T-helper 1 cell treated with Interleukin-12 subunit alpha and Interleukin-12 subunit beta and Interleukin-4 antibody, amounts not matched to agents 30 ng/mL and 1 ng/mL, for 36 hours (primary cell): ENCODE measurements around the gene ISX. TPM values are rescaled to one million over a fixed set of nuclear protein-coding genes. Genes with fewer than 3 reads are reported as not detected.

Source experiments
- intact Hi-C: fragments of 100-400 bp; cut with micrococcal nuclease; formaldehyde crosslinking; loops from one replicate; pipeline ENCODE4 v1.15.1; 2024
- total RNA-seq: library from RNA; stranded (reverse); gene quantifications from 2 replicates; pipeline ENCODE4 v1.2.3, GENCODE V29; 2022

Gene ISX
- total RNA-seq, 1 donor from 2014 or later, result not detected

DNA sequence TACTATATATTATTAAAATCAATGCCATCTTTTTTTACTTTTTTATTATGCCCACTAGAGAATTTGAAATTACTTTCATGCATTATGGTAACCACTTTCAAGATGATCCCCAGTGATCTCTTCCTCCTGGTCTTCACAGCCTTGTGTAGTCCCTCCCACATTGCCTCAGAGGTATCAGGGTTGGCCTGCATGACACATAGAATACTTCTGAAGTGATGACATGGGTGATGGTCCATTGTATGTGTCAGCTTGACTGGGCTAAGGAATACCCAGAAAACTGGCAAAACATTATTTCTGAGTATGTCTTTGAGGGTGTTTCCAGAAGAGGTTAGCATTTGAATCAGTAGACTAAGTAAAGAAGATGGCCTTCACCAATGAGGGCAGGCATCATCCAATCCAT lies 14.2 kb upstream of the ISX start:
- intact Hi-C loops, result no loop called here

GRCh38 chr22:35053060-35053835 lies 12.7 kb upstream of the ISX start:
- intact Hi-C loops, result no loop called here

DNA sequence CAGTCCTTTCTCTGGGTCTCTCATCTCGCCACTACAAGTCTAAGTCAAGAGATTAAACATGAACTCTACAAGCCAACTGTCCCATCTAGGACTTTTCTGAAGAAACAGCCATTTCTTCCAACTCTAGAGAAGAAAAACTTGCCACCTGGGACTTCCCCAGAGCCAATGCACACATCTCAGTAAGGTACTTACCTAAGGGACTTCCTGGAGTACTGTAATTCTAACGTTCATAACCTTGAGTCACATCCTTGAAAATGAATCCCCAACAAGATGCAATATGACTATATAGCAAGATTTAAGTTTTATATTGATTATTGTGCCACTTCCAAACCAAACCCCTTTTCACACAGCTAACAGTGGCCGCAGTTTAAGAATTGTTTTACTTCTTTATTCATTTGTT lies 11.9 kb upstream of the ISX start:
- intact Hi-C loops, result no loop called here

DNA sequence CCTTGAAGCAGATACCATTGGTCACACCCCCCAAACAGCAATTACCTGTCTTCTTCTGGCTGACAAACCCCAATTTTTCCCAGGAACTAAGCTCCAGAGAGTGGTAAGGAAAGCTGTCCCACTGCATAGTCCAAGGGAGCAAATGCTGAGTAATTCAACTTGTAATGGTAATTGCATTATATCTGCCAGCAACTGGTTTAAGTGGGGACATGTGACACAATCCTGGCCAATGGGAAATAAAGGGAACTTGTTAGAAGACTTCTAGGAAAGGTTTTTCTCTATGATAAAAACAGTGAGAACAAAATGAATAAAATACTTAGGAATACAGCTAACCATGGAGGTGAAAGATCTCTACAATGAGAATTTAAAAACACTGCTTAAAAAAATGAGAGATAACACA lies 9.5 kb upstream of the ISX start:
- intact Hi-C loops, result no loop called here

DNA sequence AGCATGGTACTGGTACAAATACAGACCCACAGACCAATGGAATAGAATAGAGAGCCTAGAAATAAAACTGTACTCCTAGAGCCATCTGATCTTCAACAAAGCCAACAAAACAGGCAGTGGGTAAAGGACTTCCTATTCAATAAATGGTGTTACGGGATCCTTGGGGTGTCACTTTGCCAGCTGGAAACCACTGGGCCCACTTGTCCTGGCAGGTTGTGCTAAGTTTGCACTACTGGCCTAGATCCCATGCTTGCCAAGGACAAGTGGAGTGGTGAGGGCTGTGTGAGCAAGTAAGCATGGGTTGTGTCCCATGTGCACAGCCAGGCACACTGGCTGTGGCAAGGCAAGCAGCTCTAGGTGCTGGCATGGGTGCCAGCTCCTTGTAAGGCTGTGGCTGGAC lies 8.8 kb upstream of the ISX start:
- intact Hi-C loops, result no loop called here

GRCh38 chr22:35059632-35060031 lies 6.3 kb upstream of the ISX start:
- intact Hi-C loops, result no loop called here

DNA sequence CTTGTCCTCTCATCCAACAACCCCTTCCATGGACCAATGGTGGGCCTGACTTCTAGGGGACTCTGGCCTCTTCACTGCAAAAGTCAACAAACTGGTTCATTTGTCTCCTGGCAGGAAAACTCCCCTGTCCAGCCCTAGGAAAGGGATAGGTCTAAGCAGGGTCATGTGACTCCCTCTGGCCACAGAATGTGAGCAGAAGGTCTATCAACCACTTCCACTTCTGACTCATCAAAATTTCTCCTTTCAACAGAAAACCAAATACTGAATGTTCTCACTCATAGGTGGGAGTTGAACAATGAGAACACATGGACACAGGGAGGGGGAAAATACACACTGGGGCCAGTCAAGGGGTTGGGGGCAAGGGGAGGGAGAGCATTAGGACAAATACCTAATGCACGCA lies 1.3 kb upstream of the ISX start:
- intact Hi-C loops, result no loop called here

DNA sequence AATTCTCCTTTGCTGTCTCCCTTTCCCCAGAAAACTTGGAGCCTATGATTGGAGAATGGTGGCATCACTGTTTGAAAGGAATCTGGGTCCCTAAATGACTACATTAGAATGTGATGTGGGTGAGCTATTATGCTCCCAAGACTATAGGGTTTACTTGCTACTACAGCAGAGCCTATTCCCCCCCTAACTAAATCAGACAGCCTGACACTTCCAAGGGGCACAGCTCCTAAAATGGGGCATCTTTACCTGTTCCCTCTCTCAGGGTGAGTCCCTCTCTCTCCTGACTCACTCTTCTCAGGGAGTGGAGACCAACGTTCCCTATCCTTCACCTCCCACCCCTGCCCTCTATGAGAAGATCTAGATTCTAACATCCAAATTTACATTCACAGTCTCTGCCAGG lies 775 bp upstream of the ISX start:
- intact Hi-C loops, result no loop called here

DNA sequence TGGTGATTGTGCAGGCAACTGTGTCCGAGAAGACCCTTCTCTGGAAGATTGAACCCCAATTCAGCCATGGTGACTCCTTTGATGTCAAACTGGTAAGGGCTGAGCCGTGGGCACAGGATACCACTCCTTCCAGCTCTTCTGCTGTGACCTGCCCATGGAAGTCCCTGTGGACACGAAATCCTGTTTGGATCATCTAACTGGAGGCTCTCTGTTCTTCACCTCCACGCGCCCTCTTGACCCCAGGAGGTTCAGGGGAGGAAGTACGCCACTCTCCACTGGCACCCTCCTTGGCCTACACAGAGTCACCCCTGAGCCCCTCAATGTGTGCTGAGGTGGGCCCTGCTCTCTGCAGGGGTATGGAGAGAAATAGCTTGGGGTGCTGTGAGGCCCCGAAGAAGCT lies 810 bp downstream of the ISX start:
- intact Hi-C loops, result no loop called here

GRCh38 chr22:35069541-35069940 lies 3.6 kb downstream of the ISX start:
- intact Hi-C loops, result no loop called here

DNA sequence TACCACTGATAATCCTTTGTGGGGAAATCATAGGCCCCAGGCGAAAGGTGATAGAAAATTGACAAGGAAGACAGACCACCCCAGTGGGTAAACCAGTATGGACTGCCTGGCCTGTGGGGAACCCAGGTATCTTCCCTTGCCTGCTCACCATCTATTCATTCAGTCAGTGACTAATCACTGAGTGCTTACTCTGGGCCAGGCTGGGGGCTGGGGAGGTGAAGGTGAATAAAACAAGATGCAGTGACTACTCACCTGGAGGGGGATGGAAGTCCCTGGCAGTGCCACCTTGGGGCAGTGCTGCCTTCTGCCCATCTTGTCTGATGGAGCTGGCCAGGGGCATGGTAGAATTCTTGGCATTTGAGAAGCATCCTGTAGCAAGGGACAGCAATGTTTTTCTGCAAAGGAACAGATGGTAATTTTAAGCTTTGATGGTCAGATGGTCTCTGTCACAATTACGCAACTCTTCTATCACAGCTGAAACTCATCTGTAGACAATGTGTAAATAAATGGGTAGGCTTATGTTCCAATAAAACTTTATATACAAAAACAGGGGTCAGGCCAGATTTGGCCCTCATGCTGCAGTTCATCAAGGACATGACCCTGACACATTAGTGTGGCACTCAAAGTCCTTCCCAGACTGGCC lies 4.6 kb downstream of the ISX start:
- intact Hi-C loops, result no loop called here

GRCh38 chr22:35071784-35072183 lies 5.8 kb downstream of the ISX start:
- intact Hi-C loops, result no loop called here

GRCh38 chr22:35072925-35073324 lies 7.0 kb downstream of the ISX start:
- intact Hi-C loops, result no loop called here

DNA sequence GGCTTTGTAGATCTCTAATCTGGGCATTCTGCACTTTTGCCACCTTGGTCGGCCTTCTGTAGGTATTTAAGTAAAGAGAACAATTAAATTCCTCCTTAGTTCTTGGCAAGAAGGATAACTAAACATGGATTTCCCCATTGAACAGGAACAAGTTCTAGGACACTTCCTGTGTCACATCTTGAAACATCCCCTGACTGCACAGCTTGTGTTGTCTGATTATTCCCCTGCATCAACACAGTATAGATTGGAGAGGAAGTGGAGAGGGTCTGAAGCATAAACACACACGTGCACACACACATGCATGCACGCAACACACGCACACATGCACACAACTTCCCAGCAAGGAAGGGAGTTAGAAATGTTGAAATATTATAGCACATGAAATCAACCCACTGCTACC lies 8.6 kb downstream of the ISX start:
- intact Hi-C loops, result no loop called here

- intact Hi-C loops, result no loop called here
Measured at GRCh38 chr22:35076630-35077029, 10.7 kb downstream of the ISX start.

DNA sequence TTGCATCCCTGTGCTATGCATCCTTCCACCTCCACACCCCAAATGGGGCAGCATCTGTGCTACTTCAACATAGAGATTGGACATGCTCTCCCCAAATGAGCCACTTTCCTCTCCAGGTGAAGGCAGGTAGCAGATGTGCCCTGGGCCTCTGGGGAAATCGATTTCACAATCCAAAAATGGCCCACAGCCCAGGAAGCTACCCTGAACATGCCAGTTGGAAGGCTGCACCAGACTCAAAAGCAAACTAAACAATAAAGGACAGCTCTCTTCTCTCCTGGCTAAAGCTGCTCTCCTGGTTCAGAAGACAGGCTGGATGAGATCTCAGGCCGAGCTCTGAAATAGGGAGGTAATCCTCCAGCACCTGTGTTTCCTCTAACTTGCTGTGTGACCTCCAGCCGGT lies 19.7 kb downstream of the ISX start:
- intact Hi-C loops, result no loop called here

DNA sequence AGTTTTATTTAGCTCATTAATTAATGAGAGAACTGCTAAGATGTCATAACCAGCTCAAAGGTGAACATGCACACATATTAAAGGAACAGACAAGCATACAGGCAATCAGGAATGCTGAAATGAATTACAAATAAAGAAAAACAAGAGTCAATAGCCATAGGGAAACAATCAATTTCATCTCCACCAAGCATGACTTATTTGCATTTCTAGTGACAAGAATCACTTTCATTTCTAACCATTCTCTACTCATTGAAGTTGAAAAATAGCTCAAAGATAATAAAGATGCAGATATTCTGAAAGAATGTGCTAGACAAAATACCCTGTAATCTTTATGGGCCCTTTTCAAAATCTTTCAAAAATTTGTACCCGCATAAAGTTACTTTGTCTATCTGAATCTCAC lies 23.2 kb downstream of the ISX start:
- intact Hi-C loops, result no loop called here

GRCh38 chr22:35092406-35092805 lies 26.4 kb downstream of the ISX start:
- intact Hi-C loops, result no loop called here

DNA sequence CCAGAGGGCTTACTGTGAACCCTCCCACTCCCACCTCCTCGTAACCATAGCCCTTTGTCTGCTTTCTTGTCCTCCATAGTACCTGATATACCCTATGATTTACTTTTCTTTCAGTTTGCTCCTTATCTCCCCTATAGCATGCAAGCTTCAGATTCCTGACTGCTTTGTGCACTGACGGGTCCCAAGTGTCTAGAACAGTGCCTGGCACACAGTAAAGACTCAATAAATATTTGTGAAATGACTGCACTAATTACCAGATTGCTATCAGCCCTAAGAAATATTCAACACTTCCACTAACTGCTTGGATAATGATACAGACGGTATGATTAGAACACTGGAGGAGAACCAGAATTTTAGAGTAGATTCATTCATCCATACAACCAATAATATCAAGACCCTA lies 33.0 kb downstream of the ISX start:
- intact Hi-C loops, result no loop called here

- intact Hi-C loops, result no loop called here
Measured at GRCh38 chr22:35099883-35100282, 33.9 kb downstream of the ISX start.

DNA sequence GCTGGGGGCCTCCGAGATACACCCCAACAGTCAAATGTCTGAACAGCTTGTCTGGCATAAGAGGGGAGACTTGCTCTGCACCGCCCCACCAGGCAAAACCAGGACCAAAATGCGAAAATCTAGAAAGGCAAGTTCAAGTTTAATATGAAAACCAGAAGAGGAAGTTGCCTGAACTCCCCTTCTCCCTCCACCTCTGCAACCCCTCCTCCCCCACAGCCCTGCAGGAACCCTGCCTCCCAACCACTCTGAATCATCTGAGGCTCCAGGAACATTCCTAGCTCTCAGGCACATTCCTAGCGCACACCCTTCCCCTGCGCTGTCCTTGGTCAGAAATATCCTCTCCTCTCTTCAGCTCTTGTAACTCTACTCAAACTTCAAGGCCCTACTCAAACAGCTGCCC lies 36.7 kb downstream of the ISX start:
- intact Hi-C loops, result no loop called here

DNA sequence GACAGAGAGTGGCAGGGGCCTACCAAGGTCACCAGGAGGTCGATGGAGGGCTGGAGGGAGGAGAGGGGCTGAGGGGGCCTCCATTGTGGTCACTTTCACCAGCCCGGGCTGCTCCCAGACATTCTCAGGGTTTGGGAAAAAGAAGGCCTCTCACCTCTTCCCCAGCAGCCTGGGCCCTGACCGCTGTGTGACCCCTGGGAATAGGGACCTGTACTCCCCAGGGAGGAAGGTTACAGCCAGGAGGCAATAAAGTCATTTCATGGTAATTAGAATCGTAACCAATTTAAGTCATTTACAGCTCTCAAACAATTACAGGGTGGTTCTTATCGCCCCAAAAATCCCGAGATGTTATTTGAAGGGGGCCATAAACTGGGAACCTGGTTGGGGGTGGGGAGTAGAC lies 37.8 kb downstream of the ISX start:
- intact Hi-C loops, result no loop called here

GRCh38 chr22:35104491-35104890 lies 38.5 kb downstream of the ISX start:
- intact Hi-C loops, result no loop called here
